NCI-H2171 (cell line): ENCODE results near the gene CD82.
"Not testable (repeated sequence)": the region's sequence is repeated elsewhere in the genome, so short reads cannot be mapped to it uniquely, and the experiment has no call there.

Experiments
- DNase-seq: peaks from one replicate; lab custom pipeline; 2025; lab: John Stamatoyannopoulos, UW

The CD82 gene

GRCh38 chr11:44631831-44632230 lies 66.4 kb downstream of the CD82 start:
- no peak for DNase-seq

- DNase-seq, result no peak
Observed at GRCh38 chr11:44632466-44633123, 67.1 kb downstream of the CD82 start.

GRCh38 chr11:44633641-44634040 lies 68.2 kb downstream of the CD82 start:
- DNase-seq, result no peak

- DNase-seq, result peak; percentile 94
Observed at GRCh38 chr11:44634401-44635281, 69.2 kb downstream of the CD82 start.

- no peak for DNase-seq
Observed at GRCh38 chr11:44637487-44637886, 72.0 kb downstream of the CD82 start.

GRCh38 chr11:44638032-44638431 lies 72.6 kb downstream of the CD82 start:
- DNase-seq, result no peak

GRCh38 chr11:44643217-44643616 lies 77.8 kb downstream of the CD82 start:
- no peak for DNase-seq

GRCh38 chr11:44645827-44646226 lies 80.4 kb downstream of the CD82 start:
- no peak for DNase-seq

- not testable (repeated sequence) for DNase-seq
Observed at GRCh38 chr11:44647255-44647955, 81.9 kb downstream of the CD82 start.

GRCh38 chr11:44648109-44648508 lies 82.6 kb downstream of the CD82 start:
- no peak for DNase-seq

- no peak for DNase-seq
Observed at GRCh38 chr11:44651535-44652155, 86.2 kb downstream of the CD82 start.

- DNase-seq, result no peak
Observed at GRCh38 chr11:44652901-44653644, 87.6 kb downstream of the CD82 start.

- no peak for DNase-seq
Observed at GRCh38 chr11:44654057-44654456, 88.6 kb downstream of the CD82 start.

- DNase-seq, result no peak
Observed at GRCh38 chr11:44654596-44654995, 89.1 kb downstream of the CD82 start.

GRCh38 chr11:44657836-44658505 lies 92.5 kb downstream of the CD82 start:
- no peak for DNase-seq

GRCh38 chr11:44658506-44658850 lies 93.0 kb downstream of the CD82 start:
- no peak for DNase-seq

GRCh38 chr11:44659641-44660040 lies 94.2 kb downstream of the CD82 start:
- DNase-seq, result no peak

GRCh38 chr11:44660535-44660934 lies 95.1 kb downstream of the CD82 start:
- not testable (repeated sequence) for DNase-seq

GRCh38 chr11:44661311-44661717 lies 95.9 kb downstream of the CD82 start:
- DNase-seq, result no peak
